GM12878 (cell line): ENCODE data around the gene ADAM23.

ENCODE experiments used
- ATF7 ChIP-seq: fragments of 450-650 bp; IDR thresholded peaks from 2 replicates; pipeline ENCODE4 v1.6.1; 2016; ENCODE audit warnings: low read depth, mild to moderate bottlenecking
- CREB1 ChIP-seq: IDR thresholded peaks from 2 replicates; pipeline ENCODE4 v1.6.1; 2012; ENCODE audit warnings: low read depth, mild to moderate bottlenecking, inconsistent platforms
- DPF2 ChIP-seq: fragments of 450-650 bp; IDR thresholded peaks from 2 replicates; pipeline ENCODE4 v1.6.1; 2017; ENCODE audit warnings: mild to moderate bottlenecking
- EZH2 ChIP-seq: IDR thresholded peaks from 2 replicates; pipeline ENCODE4 v1.6.1; 2012; ENCODE audit warnings: low read depth, mild to moderate bottlenecking, control low read depth, inconsistent platforms, low read length, borderline replicate concordance; ENCODE audit not compliant: control insufficient read depth
- FOXM1 ChIP-seq: IDR thresholded peaks from 2 replicates; pipeline ENCODE4 v1.6.1; 2012; ENCODE audit warnings: low read depth, mild to moderate bottlenecking, inconsistent platforms, low read length, moderate library complexity
- MXI1 ChIP-seq: fragments of 150-350 bp; IDR thresholded peaks from 2 replicates; pipeline ENCODE4 v1.6.1; 2011; ENCODE audit warnings: low read depth, mild to moderate bottlenecking, inconsistent platforms, low read length, improper control_type of control experiment
- POLR2AphosphoS5 ChIP-seq: IDR thresholded peaks from 2 replicates; pipeline ENCODE4 v1.6.1; 2011; ENCODE audit warnings: mild to moderate bottlenecking, low read length, inconsistent platforms
- PRDM15 ChIP-seq: fragments of 450-650 bp; formaldehyde crosslinking; IDR thresholded peaks from 2 replicates; pipeline ENCODE4 v1.4.0; 2020; ENCODE audit warnings: mild to moderate bottlenecking, moderate library complexity
- RB1 ChIP-seq: fragments of 450-650 bp; formaldehyde crosslinking; IDR thresholded peaks from 2 replicates; pipeline ENCODE4 v1.6.1; 2017; ENCODE audit warnings: mild to moderate bottlenecking, borderline replicate concordance
- SIN3A ChIP-seq: IDR thresholded peaks from 2 replicates; pipeline ENCODE4 v1.6.1; 2012; ENCODE audit warnings: low read depth, low read length, improper control_type of control experiment
- SMC3 ChIP-seq: IDR thresholded peaks from 2 replicates; pipeline ENCODE4 v1.6.1; 2011; ENCODE audit warnings: low read length, improper control_type of control experiment, borderline replicate concordance
- STAT3 ChIP-seq: IDR thresholded peaks from 2 replicates; pipeline ENCODE4 v1.6.1; 2011; ENCODE audit warnings: low read depth, low read length, improper control_type of control experiment
- YY1 ChIP-seq: IDR thresholded peaks from 2 replicates; pipeline ENCODE4 v1.6.1; 2011; ENCODE audit warnings: low read depth, mild to moderate bottlenecking, low read length
- TF ChIP-seq, protein P1 (sequence below), 3 experiments: IDR thresholded peaks in 2 of 3; conservative IDR thresholded peaks in 1 of 3; 2 replicates each; pipeline ENCODE4 v1.5.1; 2011; ENCODE audit warnings: low read depth in 3 of 3, low read length in 3 of 3, mild to moderate bottlenecking in 3 of 3, control low read depth in 2 of 3, moderate library complexity in 2 of 3, inconsistent platforms in 1 of 3, mixed read lengths in 1 of 3; ENCODE audit not compliant: control insufficient read depth in 2 of 3, insufficient read depth in 1 of 3; ENCODE audit errors: extremely low read depth in 1 of 3

GRCh38 chr2:206615417-206616089 is 172.2 kb downstream of the ADAM23 start:
- no peak for TF ChIP-seq SIN3A
- TF ChIP-seq FOXM1 = no peak
- no peak for TF ChIP-seq SMC3
- no peak for TF ChIP-seq EZH2
- no peak for TF ChIP-seq YY1
- TF ChIP-seq, protein P1, sequence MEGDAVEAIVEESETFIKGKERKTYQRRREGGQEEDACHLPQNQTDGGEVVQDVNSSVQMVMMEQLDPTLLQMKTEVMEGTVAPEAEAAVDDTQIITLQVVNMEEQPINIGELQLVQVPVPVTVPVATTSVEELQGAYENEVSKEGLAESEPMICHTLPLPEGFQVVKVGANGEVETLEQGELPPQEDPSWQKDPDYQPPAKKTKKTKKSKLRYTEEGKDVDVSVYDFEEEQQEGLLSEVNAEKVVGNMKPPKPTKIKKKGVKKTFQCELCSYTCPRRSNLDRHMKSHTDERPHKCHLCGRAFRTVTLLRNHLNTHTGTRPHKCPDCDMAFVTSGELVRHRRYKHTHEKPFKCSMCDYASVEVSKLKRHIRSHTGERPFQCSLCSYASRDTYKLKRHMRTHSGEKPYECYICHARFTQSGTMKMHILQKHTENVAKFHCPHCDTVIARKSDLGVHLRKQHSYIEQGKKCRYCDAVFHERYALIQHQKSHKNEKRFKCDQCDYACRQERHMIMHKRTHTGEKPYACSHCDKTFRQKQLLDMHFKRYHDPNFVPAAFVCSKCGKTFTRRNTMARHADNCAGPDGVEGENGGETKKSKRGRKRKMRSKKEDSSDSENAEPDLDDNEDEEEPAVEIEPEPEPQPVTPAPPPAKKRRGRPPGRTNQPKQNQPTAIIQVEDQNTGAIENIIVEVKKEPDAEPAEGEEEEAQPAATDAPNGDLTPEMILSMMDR (IDR thresholded peaks at IDR 0.05 in 2 of 3, conservative IDR thresholded peaks at IDR 0.05 in 1 of 3; ENCODE audit: control insufficient read depth in 2 of 3, extremely low read depth in 1 of 3, insufficient read depth in 1 of 3, low read depth in 3 of 3, low read length in 3 of 3) = no peak
- TF ChIP-seq ATF7 = no peak
- TF ChIP-seq DPF2 = no peak
- no peak for TF ChIP-seq POLR2AphosphoS5
- TF ChIP-seq CREB1 = no peak
- no peak for TF ChIP-seq MXI1
- no peak for TF ChIP-seq STAT3
- no peak for TF ChIP-seq PRDM15 (CRISPR knock-in tag)
- TF ChIP-seq RB1 = no peak
